HepG2 (cell line): Measurements from ENCODE around the gene GP1BA. TPM values are rescaled to one million over a fixed set of nuclear protein-coding genes. Genes with fewer than 3 reads are reported as not detected.

Experiments
- ATRX ChIP-seq: sonication (generic); formaldehyde crosslinking; IDR thresholded peaks from 2 replicates; pipeline ENCODE4 v1.4.0; 2020; ENCODE audit warnings: missing genetic modification reagents, borderline replicate concordance
- BRCA1 ChIP-seq: sonication (generic); formaldehyde crosslinking; IDR thresholded peaks from 2 replicates; pipeline ENCODE4 v1.4.0; 2020; ENCODE audit warnings: missing genetic modification reagents
- CREB3 ChIP-seq: sonication (generic); formaldehyde crosslinking; IDR thresholded peaks from 2 replicates; pipeline ENCODE4 v1.5.0; 2020; ENCODE audit warnings: missing genetic modification reagents
- DMTF1 ChIP-seq: sonication (generic); formaldehyde crosslinking; IDR thresholded peaks from 2 replicates; pipeline ENCODE4 v1.4.0; 2020; ENCODE audit warnings: mild to moderate bottlenecking, missing genetic modification reagents
- MXD4 ChIP-seq: IDR thresholded peaks from 2 replicates; pipeline ENCODE4 v1.6.1; 2016; ENCODE audit warnings: mild to moderate bottlenecking, missing biosample characterization, missing genetic modification reagents
- NR2F1 ChIP-seq, 2 experiments: fragments of 450-650 bp in 1 of 2; formaldehyde crosslinking in 1 of 2; IDR thresholded peaks; 2 replicates each; pipeline versions ENCODE4 v1.5.0 to v1.6.1; 2016 to 2020; ENCODE audit warnings: mild to moderate bottlenecking in 1 of 2, missing compliant biosample characterization in 1 of 2, missing genetic modification reagents in 1 of 2, moderate library complexity in 1 of 2
- PATZ1 ChIP-seq: sonication (generic); formaldehyde crosslinking; IDR thresholded peaks from 2 replicates; pipeline ENCODE4 v1.4.0; 2020; ENCODE audit warnings: missing genetic modification reagents
- PPARG ChIP-seq: conservative IDR thresholded peaks from 2 replicates; pipeline ENCODE4 v1.6.1; 2016; ENCODE audit warnings: missing biosample characterization, missing genetic modification reagents
- RFXANK ChIP-seq: IDR thresholded peaks from 2 replicates; pipeline ENCODE4 v1.6.1; 2016
- SMC3 ChIP-seq: IDR thresholded peaks from 2 replicates; pipeline ENCODE4 v1.6.1; 2011; ENCODE audit warnings: low read length, improper control_type of control experiment
- SP1 ChIP-seq, 2 experiments: fragments of 450-650 bp in 1 of 2; sonication (generic) in 1 of 2; formaldehyde crosslinking in 1 of 2; IDR thresholded peaks; 2 replicates each; pipeline versions ENCODE4 v1.4.0 to v1.6.1; 2016 to 2020; ENCODE audit warnings: missing genetic modification reagents in 1 of 2
- SP140L ChIP-seq: sonication (generic); formaldehyde crosslinking; IDR thresholded peaks from 2 replicates; pipeline ENCODE4 v1.4.0; 2020; ENCODE audit warnings: missing genetic modification reagents, borderline replicate concordance
- ZBTB4 ChIP-seq: sonication (generic); formaldehyde crosslinking; IDR thresholded peaks from 2 replicates; pipeline ENCODE4 v1.4.0; 2020; ENCODE audit warnings: missing genetic modification reagents, mild to moderate bottlenecking, borderline replicate concordance
- ZNF17 ChIP-seq: sonication (generic); formaldehyde crosslinking; IDR thresholded peaks from 2 replicates; pipeline ENCODE4 v1.5.0; 2020; ENCODE audit warnings: mild to moderate bottlenecking, missing genetic modification reagents
- ZNF225 ChIP-seq: sonication (generic); formaldehyde crosslinking; IDR thresholded peaks from 2 replicates; pipeline ENCODE4 v1.4.0; 2020; ENCODE audit warnings: mild to moderate bottlenecking, missing genetic modification reagents
- ZNF317 ChIP-seq: sonication (generic); formaldehyde crosslinking; IDR thresholded peaks from 2 replicates; pipeline ENCODE4 v1.5.0; 2020; ENCODE audit warnings: mild to moderate bottlenecking, missing genetic modification reagents
- ZNF431 ChIP-seq: sonication (generic); formaldehyde crosslinking; IDR thresholded peaks from 2 replicates; pipeline ENCODE4 v1.9.0; 2022; ENCODE audit warnings: missing genetic modification reagents, low read depth, mild to moderate bottlenecking, borderline replicate concordance
- ZNF530 ChIP-seq: sonication (generic); formaldehyde crosslinking; IDR thresholded peaks from 2 replicates; pipeline ENCODE4 v1.5.0; 2020; ENCODE audit warnings: low read depth, mild to moderate bottlenecking, missing genetic modification reagents
- ZZZ3 ChIP-seq: sonication (generic); formaldehyde crosslinking; IDR thresholded peaks from 2 replicates; pipeline ENCODE4 v1.4.0; 2020; ENCODE audit warnings: missing genetic modification reagents, mild to moderate bottlenecking, borderline replicate concordance
- polyA plus RNA-seq, 8 experiments: library from polyadenylated mRNA; depleted of rRNA in 3 of 8; stranded (reverse) in 7 of 8; unstranded in 1 of 8; fragments of >200 nt; fragmentation: Illumina TruSeq in 4 of 8; extraction: Trizol in 4 of 8; gene quantifications; 2 replicates each; pipeline versions ENCODE4 v1.2.1 to v1.2.3, GENCODE V29; 2011 to 2016; ENCODE audit warnings: low read depth in 4 of 8, missing spikeins in 1 of 8, mixed read lengths in 1 of 8; ENCODE audit not compliant: insufficient read depth in 1 of 8
- total RNA-seq, 5 experiments: library from RNA; depleted of rRNA; stranded (reverse); fragments of >200 nt; fragmentation: Illumina TruSeq; extraction: Trizol; gene quantifications; 2 replicates each; pipeline ENCODE4 v1.2.3, GENCODE V29; 2016; ENCODE audit warnings: low read depth in 1 of 5
- TF ChIP-seq, protein P1 (sequence below): sonication (generic); formaldehyde crosslinking; IDR thresholded peaks from 2 replicates; pipeline ENCODE4 v1.9.0; 2021; ENCODE audit warnings: missing genetic modification reagents, borderline replicate concordance

The GP1BA gene
- total and polyA plus RNA-seq, 2 of the 13 experiments (the other 11 are each of a cell fraction or from before 2014, with no cell fraction given), result not detected

GRCh38 chr17:4908301-4908700 is 23.8 kb upstream of the GP1BA start (continued):
- TF ChIP-seq ZNF431 (CRISPR knock-in tag) (no peak), DMTF1 (CRISPR knock-in tag) (no peak), ZNF317 (no peak), NR2F1 (CRISPR knock-in tag; IDR thresholded peaks at IDR 0.05) (no peak), SP140L (CRISPR knock-in tag) (no peak), ZNF17 (CRISPR knock-in tag) (no peak), PPARG (0 out of 2 replicates have a peak, but pooled peaks have one; percentile 27), MXD4 (no peak), PATZ1 (CRISPR knock-in tag) (peak; percentile 39; the same call in 1 of the 2 replicates), SP1 (IDR thresholded peaks at IDR 0.05) (no peak), SP1 (CRISPR knock-in tag; IDR thresholded peaks at IDR 0.05) (no peak), SMC3 (no peak), ZNF530 (no peak), ATRX (no peak), RFXANK (CRISPR knock-in tag) (0 out of 2 replicates have a peak, but pooled peaks have one; percentile 45), ZZZ3 (no peak), BRCA1 (CRISPR knock-in tag) (no peak), ZBTB4 (CRISPR knock-in tag) (no peak), CREB3 (CRISPR knock-in tag) (no peak), ZNF225 (no peak)
- TF ChIP-seq, protein P1, sequence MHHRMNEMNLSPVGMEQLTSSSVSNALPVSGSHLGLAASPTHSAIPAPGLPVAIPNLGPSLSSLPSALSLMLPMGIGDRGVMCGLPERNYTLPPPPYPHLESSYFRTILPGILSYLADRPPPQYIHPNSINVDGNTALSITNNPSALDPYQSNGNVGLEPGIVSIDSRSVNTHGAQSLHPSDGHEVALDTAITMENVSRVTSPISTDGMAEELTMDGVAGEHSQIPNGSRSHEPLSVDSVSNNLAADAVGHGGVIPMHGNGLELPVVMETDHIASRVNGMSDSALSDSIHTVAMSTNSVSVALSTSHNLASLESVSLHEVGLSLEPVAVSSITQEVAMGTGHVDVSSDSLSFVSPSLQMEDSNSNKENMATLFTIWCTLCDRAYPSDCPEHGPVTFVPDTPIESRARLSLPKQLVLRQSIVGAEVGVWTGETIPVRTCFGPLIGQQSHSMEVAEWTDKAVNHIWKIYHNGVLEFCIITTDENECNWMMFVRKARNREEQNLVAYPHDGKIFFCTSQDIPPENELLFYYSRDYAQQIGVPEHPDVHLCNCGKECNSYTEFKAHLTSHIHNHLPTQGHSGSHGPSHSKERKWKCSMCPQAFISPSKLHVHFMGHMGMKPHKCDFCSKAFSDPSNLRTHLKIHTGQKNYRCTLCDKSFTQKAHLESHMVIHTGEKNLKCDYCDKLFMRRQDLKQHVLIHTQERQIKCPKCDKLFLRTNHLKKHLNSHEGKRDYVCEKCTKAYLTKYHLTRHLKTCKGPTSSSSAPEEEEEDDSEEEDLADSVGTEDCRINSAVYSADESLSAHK (CRISPR knock-in tag), result no peak
